GM18498 (cell line): ENCODE data around the gene ALKBH1.

Source experiments
- ATAC-seq: cut with Tn5 transposase; IDR thresholded peaks from one replicate; pipeline ENCODE4 v1.9.1; 2021; ENCODE audit warnings: mild to moderate bottlenecking, moderate library complexity; ENCODE audit not compliant: unreplicated experiment

ALKBH1 gene

GRCh38 chr14:77625360-77625759 is 82.5 kb downstream of the ALKBH1 start:
- no peak for ATAC-seq

DNA sequence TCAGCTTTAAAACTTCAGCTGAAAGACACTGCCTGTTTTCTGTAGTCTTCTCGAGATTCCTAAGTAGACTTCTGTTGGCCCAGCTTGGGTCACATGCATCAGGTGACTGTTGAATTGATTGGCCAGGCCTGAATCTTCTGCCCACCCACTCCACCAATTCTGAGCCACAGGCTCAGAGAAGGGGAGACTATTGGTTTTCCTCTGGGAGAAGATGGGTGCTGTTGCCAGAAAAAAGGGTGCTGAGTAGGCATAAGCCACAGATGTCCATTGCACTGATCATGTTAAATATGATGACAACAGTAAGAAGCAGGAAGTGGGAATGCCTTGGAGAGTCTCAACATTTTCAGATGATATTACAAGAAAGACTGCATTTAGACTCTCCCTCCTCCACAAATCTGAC is 84.6 kb downstream of the ALKBH1 start:
- no peak for ATAC-seq
